MM.1S (cell line): ENCODE data around the gene SH3BP4.

ENCODE experiments used
- DNase-seq: peaks from one replicate; pipeline ENCODE4 v3.0.0-alpha.2; 2015
- H2AFZ ChIP-seq: fragments of 300-600 bp; sonication (generic); 2 replicates; pipeline ENCODE4 v1.6.0; 2016; ENCODE audit warnings: antibody characterized with exemption, low read length
- H3F3A ChIP-seq: fragments of 300-600 bp; sonication (generic); 2 replicates; pipeline ENCODE4 v1.6.1; 2016; ENCODE audit warnings: mild to moderate bottlenecking, antibody characterized with exemption, low read length, moderate library complexity, mixed read lengths; ENCODE audit not compliant: insufficient read depth
- H3K27ac ChIP-seq: fragments of 300-600 bp; sonication (generic); 2 replicates; pipeline ENCODE4 v1.5.1; 2016; ENCODE audit warnings: mild to moderate bottlenecking, low read length
- H3K27me3 ChIP-seq: fragments of 300-600 bp; sonication (generic); replicated peaks from 2 replicates; pipeline ENCODE4 v1.6.0; 2016; ENCODE audit warnings: low read length; ENCODE audit not compliant: insufficient read depth
- H3K36me3 ChIP-seq: fragments of 300-600 bp; sonication (generic); replicated peaks from 2 replicates; pipeline ENCODE4 v1.6.1; 2016; ENCODE audit warnings: mild to moderate bottlenecking, low read length, mixed read lengths; ENCODE audit not compliant: insufficient read depth
- H3K4me1 ChIP-seq: fragments of 300-600 bp; sonication (generic); 2 replicates; pipeline ENCODE4 v1.6.1; 2016; ENCODE audit warnings: low read length, mixed read lengths
- H3K4me2 ChIP-seq: fragments of 300-600 bp; sonication (generic); 2 replicates; pipeline ENCODE4 v1.6.0; 2016; ENCODE audit warnings: low read depth, low read length
- H3K4me3 ChIP-seq: fragments of 300-600 bp; sonication (generic); 2 replicates; pipeline ENCODE4 v1.5.1; 2016; ENCODE audit warnings: low read length, mixed read lengths
- H3K79me2 ChIP-seq: fragments of 300-600 bp; sonication (generic); 2 replicates; pipeline ENCODE4 v1.6.1; 2016; ENCODE audit warnings: mixed run types, low read length, mixed read lengths
- H3K9ac ChIP-seq: fragments of 300-600 bp; sonication (generic); 2 replicates; pipeline ENCODE4 v1.6.1; 2016; ENCODE audit warnings: low read length, mixed read lengths
- H3K9me2 ChIP-seq: fragments of 300-600 bp; sonication (generic); replicated peaks from 2 replicates; pipeline ENCODE4 v1.6.1; 2016; ENCODE audit warnings: mild to moderate bottlenecking, low read length, mixed read lengths; ENCODE audit not compliant: insufficient read depth
- H3K9me3 ChIP-seq: fragments of 300-600 bp; sonication (generic); replicated peaks from 2 replicates; pipeline ENCODE4 v1.6.1; 2016; ENCODE audit warnings: mild to moderate bottlenecking, low read length, mixed read lengths; ENCODE audit not compliant: insufficient read depth
- H4K20me1 ChIP-seq: fragments of 300-600 bp; sonication (generic); 2 replicates; pipeline ENCODE4 v1.6.1; 2016; ENCODE audit warnings: mild to moderate bottlenecking, low read length, moderate library complexity, mixed read lengths; ENCODE audit not compliant: insufficient read depth
- CTCF ChIP-seq: fragments of 300-600 bp; sonication (generic); IDR thresholded peaks from 2 replicates; pipeline ENCODE4 v1.5.1; 2016; ENCODE audit warnings: antibody characterized with exemption, low read length, mixed read lengths
- EZH2 ChIP-seq: fragments of 300-600 bp; sonication (generic); optimal IDR thresholded peaks from 2 replicates; pipeline ENCODE3; 2017; ENCODE audit warnings: low read depth, mild to moderate bottlenecking, antibody characterized with exemption, low read length, mixed read lengths
- EZH2phosphoT487 ChIP-seq: fragments of 300-600 bp; sonication (generic); IDR thresholded peaks from 2 replicates; pipeline ENCODE4 v1.6.1; 2018; ENCODE audit warnings: antibody characterized with exemption, low read length

SH3BP4 gene

GRCh38 chr2:235001237-235002133 is 49.7 kb downstream of the SH3BP4 start:
- Histone ChIP-seq H3K9me3 (no peaks in the 10 kb centered on the region), H3K4me3 (no peak overlapping the region), H3K9me2 (no peaks in the 10 kb centered on the region), H3K4me2 (no peak overlapping the region), H3K27me3 (no peaks in the 10 kb centered on the region), H3F3A (no peaks in the 10 kb centered on the region), H3K36me3 (no peaks in the 10 kb centered on the region), H4K20me1 (no peaks in the 10 kb centered on the region), H2AFZ (no peak overlapping the region), H3K79me2 (no peaks in the 10 kb centered on the region), H3K27ac (no peak overlapping the region), H3K9ac (no peak overlapping the region), H3K4me1 (no peaks in the 10 kb centered on the region)
- TF ChIP-seq EZH2phosphoT487, result no peak
- no peak for TF ChIP-seq EZH2
- TF ChIP-seq CTCF, result no peak
- no peak for DNase-seq

- Histone ChIP-seq H3K9me2 (no peaks in the 10 kb centered on the region), H4K20me1 (no peaks in the 10 kb centered on the region), H3K4me1 (no peaks in the 10 kb centered on the region), H3K9me3 (no peaks in the 10 kb centered on the region), H3K9ac (no peak overlapping the region), H3K79me2 (no peaks in the 10 kb centered on the region), H3K27ac (no peak overlapping the region), H2AFZ (no peak overlapping the region), H3K4me3 (no peak overlapping the region), H3K36me3 (no peaks in the 10 kb centered on the region), H3K27me3 (no peaks in the 10 kb centered on the region), H3K4me2 (no peak overlapping the region), H3F3A (no peaks in the 10 kb centered on the region)
- no peak for DNase-seq
- TF ChIP-seq EZH2phosphoT487, result no peak
- no peak for TF ChIP-seq CTCF
- no peak for TF ChIP-seq EZH2
Measured at GRCh38 chr2:235002198-235003095, 50.6 kb downstream of the SH3BP4 start.

- Histone ChIP-seq H3K9ac (no peak overlapping the region), H3F3A (no peaks in the 10 kb centered on the region), H3K9me2 (no peaks in the 10 kb centered on the region), H3K79me2 (no peaks in the 10 kb centered on the region), H3K4me3 (no peak overlapping the region), H4K20me1 (no peaks in the 10 kb centered on the region), H3K27me3 (no peaks in the 10 kb centered on the region), H3K4me2 (no peak overlapping the region), H2AFZ (no peak overlapping the region), H3K27ac (no peak overlapping the region), H3K36me3 (no peaks in the 10 kb centered on the region), H3K9me3 (no peaks in the 10 kb centered on the region), H3K4me1 (no peaks in the 10 kb centered on the region)
- TF ChIP-seq EZH2phosphoT487, result no peak
- no peak for TF ChIP-seq CTCF
- TF ChIP-seq EZH2, result no peak
- no peak for DNase-seq
Measured at GRCh38 chr2:235003096-235003775, 51.4 kb downstream of the SH3BP4 start.
